ENCODE data around the gene SPATA22. TPM values are rescaled to one million over a fixed set of nuclear protein-coding genes. Genes with fewer than 3 reads are reported as not detected.

The SPATA22 gene
- total RNA-seq: not detected in 2 replicates

DNA sequence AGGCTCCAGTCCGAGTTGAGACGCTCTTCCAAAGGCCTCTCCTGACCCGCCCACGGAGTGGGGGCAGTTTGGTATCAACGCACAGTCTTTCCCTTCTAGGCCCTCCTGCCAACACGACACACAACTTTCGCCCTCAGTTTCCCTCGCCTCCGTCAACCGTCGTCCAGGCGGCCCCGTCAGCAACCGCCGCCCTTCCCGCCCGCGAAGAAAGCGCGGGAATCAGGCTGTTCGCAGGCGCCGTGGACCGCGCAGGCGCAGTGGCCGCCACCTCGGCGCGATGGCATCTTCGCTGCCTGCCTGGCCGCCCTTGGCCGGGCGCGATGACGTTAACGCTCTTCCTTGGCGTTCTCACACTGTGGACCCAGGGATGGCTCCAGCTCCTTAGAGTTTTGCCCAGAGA is at the start of gene SPATA22:
SPATA22 (minus strand) TSS at position 221 of the 400 bp plus-strand sequence. CDS start 2,494 bp downstream, outside the sequence.

GRCh38 chr17:3475812-3476610 is 4.4 kb upstream of the SPATA22 start, which contains the start of gene ASPA:
Gene ASPA (plus strand): TSS chr17:3475997. CDS start chr17:3476160, 163 bp downstream.

GRCh38 chr17:3433741-3434140 is 37.9 kb downstream of the SPATA22 start, which contains the start of gene OR1E2:
Gene OR1E2 (minus strand): TSS chr17:3433841. CDS start chr17:3433841, 0 bp downstream.

GRCh38 chr17:3411070-3411469 is 60.5 kb downstream of the SPATA22 start, which contains the start of gene OR3A3:
Gene OR3A3 (plus strand): TSS chr17:3411370.

DNA sequence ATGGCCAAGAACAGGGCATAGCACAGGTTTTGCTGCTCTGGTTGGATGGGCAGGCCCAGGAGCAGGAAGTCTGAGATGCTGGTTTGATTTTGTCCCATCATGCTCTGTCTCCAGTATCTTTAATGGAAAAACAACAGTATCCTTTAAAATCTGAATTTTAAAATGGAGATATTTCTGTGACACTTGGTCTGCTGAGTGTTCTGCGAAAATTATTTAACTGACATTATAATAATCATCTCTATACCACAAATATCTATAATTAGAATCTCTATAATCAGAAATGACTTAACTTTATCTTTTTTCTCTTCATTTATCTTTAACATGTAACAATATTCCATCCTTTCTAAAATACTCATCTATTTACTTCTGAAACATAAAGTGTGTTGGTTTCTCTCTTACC is 73.3 kb downstream of the SPATA22 start, which contains the start of gene OR1E1:
OR1E1 (minus strand) TSS at position 101 of the 400 bp plus-strand sequence; CDS start at position 101, 0 bp downstream.

Other genes with a start within 250 kb of the SPATA22 start
- gene OR3A1, start 173.5 kb downstream of the SPATA22 start, total RNA-seq: not detected in 2 replicates
- not detected in 2 replicates for gene OR3A2, start 85.5 kb downstream of the SPATA22 start, total RNA-seq
- not detected in 2 replicates for gene OR1E1, start 73.4 kb downstream of the SPATA22 start, total RNA-seq
- gene OR3A3, start 60.4 kb downstream of the SPATA22 start, total RNA-seq: not detected in 2 replicates
- not detected in 2 replicates for gene OR1E2, start 38.0 kb downstream of the SPATA22 start, total RNA-seq
- gene ASPA, start 4.2 kb upstream of the SPATA22 start, total RNA-seq: 2.5 and 4.1 TPM in 2 replicates
- 0.32 and 9.2 TPM in 2 replicates for gene TRPV3, start 86.0 kb upstream of the SPATA22 start, total RNA-seq
- 0.81 and 2.0 TPM in 2 replicates for gene TRPV1, start 137.6 kb upstream of the SPATA22 start, total RNA-seq
- 7.3 and 12.1 TPM in 2 replicates for gene SHPK, start 164.4 kb upstream of the SPATA22 start, total RNA-seq
- gene CTNS, start 164.9 kb upstream of the SPATA22 start, total RNA-seq: 14.1 and 39.0 TPM in 2 replicates
- gene TAX1BP3, start 196.8 kb upstream of the SPATA22 start, total RNA-seq: 255 and 297 TPM in 2 replicates
- 19.1 and 40.1 TPM in 2 replicates for gene EMC6, start 197.0 kb upstream of the SPATA22 start, total RNA-seq
- gene P2RX5, start 224.3 kb upstream of the SPATA22 start, total RNA-seq: 0.18 and 1.1 TPM in 2 replicates

Measured in cardiac atrium fibroblast (primary cell).